Measurements from ENCODE around the gene HTR5A. TPM values are rescaled to one million over a fixed set of nuclear protein-coding genes. Genes with fewer than 3 reads are reported as not detected.
"Not testable (repeated sequence)": the region's sequence is repeated elsewhere in the genome, so short reads cannot be mapped to it uniquely, and the experiment has no call there.

Gene HTR5A
- total and polyA plus RNA-seq, 9 donors: not detected

DNA sequence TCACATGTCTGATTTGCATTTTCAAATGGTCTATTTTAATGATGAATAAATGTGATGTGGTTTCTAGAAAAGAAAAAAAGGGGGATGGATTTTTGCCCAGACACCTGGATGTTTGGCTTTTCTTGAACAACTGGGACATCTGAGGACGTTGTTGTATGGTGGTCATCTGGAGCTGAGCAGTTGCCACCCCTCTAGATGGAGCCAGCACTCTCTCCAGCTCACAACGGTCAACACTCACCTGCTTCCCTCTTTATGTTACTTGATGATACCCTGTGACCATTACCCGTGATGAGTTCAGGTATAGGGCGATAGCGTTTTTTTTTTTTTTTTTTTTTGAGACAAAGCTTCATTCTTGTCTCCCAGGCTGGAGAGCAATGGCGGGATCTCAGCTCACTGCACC lies 37.1 kb upstream of the HTR5A start:
- no peaks in the 10 kb centered on the region for H3K27me3 ChIP-seq
- 63 to 80% (median 68%) methylated on average over 6 of the region's 6 CpGs for WGBS, 3 donors
- H3K4me3 ChIP-seq: no peak overlapping the region
- no peak for TF ChIP-seq EP300 (IDR thresholded peaks at IDR 0.05)
- no peak for TF ChIP-seq POLR2A (IDR thresholded peaks at IDR 0.05)
- TF ChIP-seq, protein P1, sequence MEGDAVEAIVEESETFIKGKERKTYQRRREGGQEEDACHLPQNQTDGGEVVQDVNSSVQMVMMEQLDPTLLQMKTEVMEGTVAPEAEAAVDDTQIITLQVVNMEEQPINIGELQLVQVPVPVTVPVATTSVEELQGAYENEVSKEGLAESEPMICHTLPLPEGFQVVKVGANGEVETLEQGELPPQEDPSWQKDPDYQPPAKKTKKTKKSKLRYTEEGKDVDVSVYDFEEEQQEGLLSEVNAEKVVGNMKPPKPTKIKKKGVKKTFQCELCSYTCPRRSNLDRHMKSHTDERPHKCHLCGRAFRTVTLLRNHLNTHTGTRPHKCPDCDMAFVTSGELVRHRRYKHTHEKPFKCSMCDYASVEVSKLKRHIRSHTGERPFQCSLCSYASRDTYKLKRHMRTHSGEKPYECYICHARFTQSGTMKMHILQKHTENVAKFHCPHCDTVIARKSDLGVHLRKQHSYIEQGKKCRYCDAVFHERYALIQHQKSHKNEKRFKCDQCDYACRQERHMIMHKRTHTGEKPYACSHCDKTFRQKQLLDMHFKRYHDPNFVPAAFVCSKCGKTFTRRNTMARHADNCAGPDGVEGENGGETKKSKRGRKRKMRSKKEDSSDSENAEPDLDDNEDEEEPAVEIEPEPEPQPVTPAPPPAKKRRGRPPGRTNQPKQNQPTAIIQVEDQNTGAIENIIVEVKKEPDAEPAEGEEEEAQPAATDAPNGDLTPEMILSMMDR (IDR thresholded peaks at IDR 0.05): no peak
- H3K9me3 ChIP-seq: no peaks in the 10 kb centered on the region
- no peak overlapping the region for H3K27ac ChIP-seq
- intact Hi-C loops (cut with DNase I): no loop called here
- H3K4me1 ChIP-seq (ENCODE audit: insufficient read depth): no peaks in the 10 kb centered on the region
- no peak for DNase-seq
- H3K36me3 ChIP-seq: no peaks in the 10 kb centered on the region

- WGBS, 3 donors: 87 to 91% (median 88%) methylated on average over 15 of the region's 15 CpGs
Observed at GRCh38 chr7:155034495-155034894, 35.6 kb upstream of the HTR5A start.

GRCh38 chr7:155038335-155038734 lies 31.8 kb upstream of the HTR5A start:
- peaks cover 0 to 4% of the 10 kb centered on the region in 2 donors for H3K9me3 ChIP-seq
- no peaks in the 10 kb centered on the region for H3K27me3 ChIP-seq
- no peak overlapping the region for H3K4me3 ChIP-seq
- intact Hi-C loops (cut with DNase I): no loop called here
- WGBS, 3 donors: 78 to 82% (median 81%) methylated on average over 4 of the region's 4 CpGs
- no peaks in the 10 kb centered on the region for H3K4me1 ChIP-seq (ENCODE audit: insufficient read depth)
- H3K27ac ChIP-seq: no peak overlapping the region
- no peak for DNase-seq
- TF ChIP-seq POLR2A (IDR thresholded peaks at IDR 0.05) (no peak), EP300 (IDR thresholded peaks at IDR 0.05) (no peak)
- TF ChIP-seq, protein P1 (IDR thresholded peaks at IDR 0.05): no peak
- no peaks in the 10 kb centered on the region for H3K36me3 ChIP-seq

More at GRCh38 chr7:155034495-155034894, 35.6 kb upstream of the HTR5A start:
- intact Hi-C loops (cut with DNase I); H3K27ac ChIP-seq; H3K36me3 ChIP-seq; H3K4me1 ChIP-seq (ENCODE audit: insufficient read depth); H3K9me3 ChIP-seq; DNase-seq; H3K4me3 ChIP-seq; H3K27me3 ChIP-seq: not testable (repeated sequence)

DNA sequence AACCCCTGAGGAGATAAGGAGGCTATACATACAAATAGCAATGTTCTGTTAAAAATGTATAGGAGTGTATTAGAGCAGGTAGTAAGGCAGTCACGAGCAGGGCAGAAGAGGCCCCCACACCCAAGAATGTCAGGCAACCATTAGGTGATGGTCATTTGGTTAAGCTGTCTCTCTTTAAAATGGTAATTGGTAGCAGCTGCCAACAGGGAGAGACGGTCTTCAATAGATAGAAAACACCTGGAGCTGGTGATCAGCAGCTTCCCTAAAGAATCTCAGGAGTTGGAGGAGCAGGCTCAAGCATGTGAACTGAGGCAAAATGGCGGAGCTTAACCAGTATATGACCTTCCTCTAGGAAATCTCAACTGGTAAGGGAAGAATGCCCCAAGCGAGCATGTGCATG lies 26.4 kb upstream of the HTR5A start:
- no peak for DNase-seq
- H3K4me1 ChIP-seq (ENCODE audit: insufficient read depth): no peaks in the 10 kb centered on the region
- H3K4me3 ChIP-seq: no peak overlapping the region
- H3K36me3 ChIP-seq: no peaks in the 10 kb centered on the region
- intact Hi-C loops (cut with DNase I): no loop called here
- TF ChIP-seq, protein P1 (IDR thresholded peaks at IDR 0.05): no peak
- TF ChIP-seq POLR2A (IDR thresholded peaks at IDR 0.05) (no peak), EP300 (IDR thresholded peaks at IDR 0.05) (no peak)
- H3K27ac ChIP-seq: no peak overlapping the region
- H3K27me3 ChIP-seq: no peaks in the 10 kb centered on the region
- H3K9me3 ChIP-seq: peaks cover 0 to 4% of the 10 kb centered on the region in 2 donors
- 39 to 49% (median 44%) methylated on average over 4 of the region's 4 CpGs for WGBS, 3 donors

DNA sequence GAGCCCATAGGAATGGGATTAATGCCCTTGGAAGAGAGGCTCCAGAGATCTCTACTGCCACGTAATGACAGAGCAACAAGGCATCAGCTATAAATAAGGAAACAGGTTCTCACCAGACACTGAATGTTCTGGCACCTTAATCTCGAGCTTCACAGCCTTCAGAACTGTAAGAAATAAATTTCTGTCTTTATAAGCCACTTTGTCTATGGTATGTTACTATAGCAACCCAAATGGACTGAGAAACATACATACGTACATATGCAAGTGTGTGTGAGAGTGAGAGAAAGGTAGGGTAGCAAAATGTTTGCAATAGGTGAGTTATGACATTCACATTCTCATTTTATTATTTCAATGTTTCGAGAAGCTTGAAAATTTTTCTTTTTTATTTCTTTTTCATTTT lies 22.1 kb upstream of the HTR5A start:
- no peak for TF ChIP-seq EP300 (IDR thresholded peaks at IDR 0.05)
- TF ChIP-seq, protein P1 (IDR thresholded peaks at IDR 0.05): no peak
- TF ChIP-seq POLR2A (IDR thresholded peaks at IDR 0.05): no peak

More for the DNA sequence above, 22.1 kb upstream of the HTR5A start:
- Histone ChIP-seq H3K4me3 (no peak overlapping the region), H3K9me3 (no peaks in the 10 kb centered on the region), H3K36me3 (no peaks in the 10 kb centered on the region), H3K4me1 (ENCODE audit: insufficient read depth) (no peaks in the 10 kb centered on the region), H3K27me3 (no peaks in the 10 kb centered on the region), H3K27ac (no peak overlapping the region)
- no peak for DNase-seq
- WGBS, 3 donors: 58 to 65% (median 59%) methylated on average over 4 of the region's 4 CpGs
- intact Hi-C loops (cut with DNase I): no loop called here
